H9 (cell line): ENCODE measurements around the gene MTX1. TPM values are rescaled to one million over a fixed set of nuclear protein-coding genes. Genes with fewer than 3 reads are reported as not detected.

ENCODE experiments used
- DNase-seq: peaks from one replicate; pipeline ENCODE4 v3.0.0-alpha.2; 2017
- H2AFZ ChIP-seq: one replicate; pipeline ENCODE4 v1.6.1; 2013; ENCODE audit warnings: mild to moderate bottlenecking, low read length, control low read depth, moderate library complexity
- H2AK5ac ChIP-seq: 2 replicates; pipeline ENCODE4 v1.6.1; 2013; ENCODE audit warnings: low read length, control low read depth, mixed read lengths; ENCODE audit not compliant: insufficient read length
- H2BK120ac ChIP-seq: one replicate; pipeline ENCODE4 v1.6.1; 2013; ENCODE audit warnings: low read depth, mild to moderate bottlenecking, low read length, control low read depth, inconsistent platforms; ENCODE audit not compliant: poor library complexity, severe bottlenecking
- H2BK12ac ChIP-seq: 2 replicates; pipeline ENCODE4 v1.6.1; 2013; ENCODE audit warnings: low read length, control low read depth, mixed read lengths, low read depth; ENCODE audit not compliant: insufficient read length
- H2BK15ac ChIP-seq: 2 replicates; pipeline ENCODE4 v1.6.1; 2013; ENCODE audit warnings: low read depth, low read length, control low read depth
- H2BK20ac ChIP-seq: one replicate; pipeline ENCODE4 v1.6.1; 2013; ENCODE audit warnings: low read depth, mild to moderate bottlenecking, low read length, control low read depth, inconsistent platforms; ENCODE audit not compliant: poor library complexity, severe bottlenecking
- H2BK5ac ChIP-seq: 2 replicates; pipeline ENCODE4 v1.6.1; 2013; ENCODE audit warnings: low read length, control low read depth, mixed read lengths; ENCODE audit not compliant: insufficient read length
- H3K14ac ChIP-seq: 2 replicates; pipeline ENCODE4 v1.6.1; 2013; ENCODE audit warnings: low read length, control low read depth; ENCODE audit not compliant: insufficient read depth
- H3K18ac ChIP-seq: 2 replicates; pipeline ENCODE4 v1.6.1; 2013; ENCODE audit warnings: low read depth, mild to moderate bottlenecking, mixed read lengths, low read length, control low read depth; ENCODE audit not compliant: insufficient read length
- H3K23ac ChIP-seq: 2 replicates; pipeline ENCODE4 v1.6.1; 2013; ENCODE audit warnings: low read length, control low read depth, mixed read lengths, low read depth; ENCODE audit not compliant: insufficient read length
- H3K23me2 ChIP-seq: 2 replicates; pipeline ENCODE4 v1.6.1; 2013; ENCODE audit warnings: low read depth, mild to moderate bottlenecking, mixed read lengths, low read length, control low read depth; ENCODE audit not compliant: insufficient read length, poor library complexity, severe bottlenecking
- H3K27ac ChIP-seq: 2 replicates; pipeline ENCODE4 v1.5.1; 2013; ENCODE audit warnings: low read length, control low read depth, mixed read lengths, low read depth; ENCODE audit not compliant: insufficient read length
- H3K27me3 ChIP-seq: 2 replicates; pipeline ENCODE4 v1.6.1; 2013; ENCODE audit warnings: low read length, control low read depth, inconsistent platforms; ENCODE audit not compliant: insufficient read depth
- H3K4ac ChIP-seq: 2 replicates; pipeline ENCODE4 v1.6.1; 2013; ENCODE audit warnings: low read depth, mild to moderate bottlenecking, control low read depth, inconsistent platforms, low read length, moderate library complexity
- H3K4me1 ChIP-seq: 2 replicates; pipeline ENCODE4 v1.6.1; 2013; ENCODE audit warnings: low read length, control low read depth, inconsistent platforms; ENCODE audit not compliant: insufficient read depth
- H3K4me2 ChIP-seq: 2 replicates; pipeline ENCODE4 v1.6.1; 2013; ENCODE audit warnings: low read length, control low read depth, mixed read lengths; ENCODE audit not compliant: insufficient read length, insufficient read depth
- H3K56ac ChIP-seq: 2 replicates; pipeline ENCODE4 v1.6.1; 2013; ENCODE audit warnings: low read depth, mild to moderate bottlenecking, mixed read lengths, low read length, control low read depth; ENCODE audit not compliant: insufficient read length
- H3K79me1 ChIP-seq: 2 replicates; pipeline ENCODE4 v1.6.1; 2013; ENCODE audit warnings: low read depth, mild to moderate bottlenecking, moderate library complexity, low read length, control low read depth, inconsistent platforms; ENCODE audit not compliant: insufficient read depth, poor library complexity, severe bottlenecking
- H3K79me2 ChIP-seq: 2 replicates; pipeline ENCODE4 v1.6.1; 2013; ENCODE audit warnings: low read length, control low read depth, inconsistent platforms; ENCODE audit not compliant: insufficient read depth
- H3K9ac ChIP-seq: 2 replicates; pipeline ENCODE4 v1.6.1; 2013; ENCODE audit warnings: low read length, control low read depth, mixed read lengths; ENCODE audit not compliant: insufficient read length; ENCODE audit errors: extremely low read depth
- H3K9me3 ChIP-seq: one replicate; pipeline ENCODE4 v1.6.1; 2013; ENCODE audit warnings: low read depth, low read length, inconsistent platforms; ENCODE audit not compliant: control insufficient read depth
- H3T11ph ChIP-seq: one replicate; pipeline ENCODE4 v1.6.1; 2013; ENCODE audit warnings: mild to moderate bottlenecking, low read length, control low read depth, inconsistent platforms
- H4K20me1 ChIP-seq: one replicate; pipeline ENCODE4 v1.6.1; 2013; ENCODE audit not compliant: control insufficient read depth, insufficient read length, insufficient read depth
- H4K5ac ChIP-seq: 2 replicates; pipeline ENCODE4 v1.6.1; 2013; ENCODE audit warnings: low read depth, mild to moderate bottlenecking, mixed read lengths, low read length, control low read depth; ENCODE audit not compliant: insufficient read length
- H4K8ac ChIP-seq: replicated peaks from 2 replicates; pipeline ENCODE4 v1.6.1; 2013; ENCODE audit warnings: low read length, control low read depth, mixed read lengths, low read depth; ENCODE audit not compliant: insufficient read length
- H4K91ac ChIP-seq: 2 replicates; pipeline ENCODE4 v1.6.1; 2013; ENCODE audit warnings: low read depth, mild to moderate bottlenecking, moderate library complexity, mixed read lengths, low read length, control low read depth; ENCODE audit not compliant: insufficient read length
- H3K27ac Mint-ChIP-seq, 3 experiments: 2 replicates in 2 of 3; 3 replicates in 1 of 3; pipeline ENCODE4 v1.8.0; 2020 to 2021; ENCODE audit warnings: mixed read lengths in 3 of 3, mild to moderate bottlenecking in 1 of 3, moderate library complexity in 1 of 3
- H3K27me3 Mint-ChIP-seq: 2 replicates; pipeline ENCODE4 v1.8.0; 2021; ENCODE audit warnings: low read depth, mild to moderate bottlenecking, moderate library complexity, mixed read lengths
- H3K36me3 Mint-ChIP-seq, 3 experiments: 2 replicates in 2 of 3; 3 replicates in 1 of 3; pipeline ENCODE4 v1.8.0; 2020 to 2021; ENCODE audit warnings: low read depth in 3 of 3, mixed read lengths in 3 of 3; ENCODE audit not compliant: insufficient read depth in 1 of 3
- H3K4me1 Mint-ChIP-seq, 2 experiments: 2 replicates each; pipeline ENCODE4 v1.8.0; 2020; ENCODE audit warnings: mixed read lengths in 2 of 2
- H3K4me3 Mint-ChIP-seq, 2 experiments: 2 replicates in 1 of 2; 3 replicates in 1 of 2; pipeline ENCODE4 v1.8.0; 2020 to 2021; ENCODE audit warnings: mild to moderate bottlenecking in 2 of 2, mixed read lengths in 2 of 2, moderate library complexity in 1 of 2
- H3K9me3 Mint-ChIP-seq, 2 experiments: 2 replicates in 1 of 2; 3 replicates in 1 of 2; pipeline ENCODE4 v1.8.0; 2020; ENCODE audit warnings: mild to moderate bottlenecking in 2 of 2, mixed read lengths in 2 of 2, moderate library complexity in 1 of 2
- CTCF ChIP-seq: fragments of 200-600 bp; sonication (generic); conservative IDR thresholded peaks from 3 replicates; pipeline ENCODE4 v1.8.0; 2021; ENCODE audit warnings: antibody characterized with exemption, mild to moderate bottlenecking
- WGBS: extraction: QIAGEN DNeasy Blood & Tissue Kit; methylation state at CpG from one replicate; pipeline ENCODE4 v1.1.7; 2013; ENCODE audit warnings: missing lambda C conversion rate, low lambda C conversion rate, mixed read lengths; ENCODE audit not compliant: insufficient read length; ENCODE audit errors: extremely low coverage; 5-methylcytosine and 5-hydroxymethylcytosine counted together
- total RNA-seq: library from RNA; stranded (reverse); gene quantifications from 2 replicates; pipeline ENCODE4 v1.2.1, GENCODE V29; 2021

The MTX1 gene
- total RNA-seq, 1 experiment from 2014 or later: 45.0 TPM

GRCh38 chr1:155206891-155207805 is 1.3 kb upstream of the MTX1 start:
- Mint-ChIP-seq H3K9me3 (no peaks in the 10 kb centered on the region), H3K36me3 (peaks cover 7 to 39% (median 38%) of the 10 kb centered on the region in 3 experiments; a peak in 6 of 7 replicates), H3K27me3 (peaks cover 14% of the 10 kb centered on the region), H3K27ac (peak overlapping the region; percentile 66 to 92 (median 91)), H3K4me3 (peak overlapping the region; percentile 89 to 92), H3K4me1 (peaks cover 30 to 31% of the 10 kb centered on the region in 2 experiments)
- no peaks in the 10 kb centered on the region for H3K79me2 ChIP-seq
- peak; percentile 87 for DNase-seq
- H3K27me3 ChIP-seq: no peaks in the 10 kb centered on the region
- peak overlapping the region; percentile 51; the same call in 1 of the 2 replicates for H3K14ac ChIP-seq
- no peak overlapping the region for H2BK5ac ChIP-seq
- no peak overlapping the region for H3K4ac ChIP-seq
- no peak overlapping the region for H3K56ac ChIP-seq
- H3K18ac ChIP-seq: peak overlapping the region; percentile 74
- H3K79me1 ChIP-seq: no peaks in the 10 kb centered on the region
- no peak overlapping the region for H2AK5ac ChIP-seq
- H3T11ph ChIP-seq: no peak overlapping the region
- no CpG with 5 or more reads among the region's 13 CpGs for WGBS
- H4K8ac ChIP-seq: no peak overlapping the region
- peak overlapping the region; percentile 53 for H3K9ac ChIP-seq
- no peak overlapping the region for H4K91ac ChIP-seq
- H2BK20ac ChIP-seq: no peak overlapping the region
- no peak overlapping the region for H4K5ac ChIP-seq
- no peaks in the 10 kb centered on the region for H3K9me3 ChIP-seq
- no peak overlapping the region for H2BK12ac ChIP-seq
- TF ChIP-seq CTCF: peak; percentile 86
- H3K27ac ChIP-seq: no peak overlapping the region
- peaks cover 6% of the 10 kb centered on the region for H3K23me2 ChIP-seq
- H3K23ac ChIP-seq: no peak overlapping the region
- H2BK15ac ChIP-seq: no peak overlapping the region
- H3K4me1 ChIP-seq: peaks cover 2% of the 10 kb centered on the region; the same call in 1 of the 2 replicates
- H2BK120ac ChIP-seq: no peak overlapping the region
- H3K4me2 ChIP-seq: peak overlapping the region; percentile 89
- peaks cover 2% of the 10 kb centered on the region for H4K20me1 ChIP-seq
- no peak overlapping the region for H2AFZ ChIP-seq
